ENCODE results near the gene SCO2. TPM values are rescaled to one million over a fixed set of nuclear protein-coding genes. Genes with fewer than 3 reads are reported as not detected.
A peak's percentile ranks its signal among the peaks of the same experiment; 100 is the strongest.

The SCO2 gene
- total and polyA plus RNA-seq, 10 of the 15 experiments (the other 5 are each of a cell fraction or from before 2014, with no cell fraction given), result 0.18 to 16.0 (median 2.4) TPM; not detected in 1

GRCh38 chr22:50531546-50531961 lies 6.2 kb upstream of the SCO2 start (continued):
- TF ChIP-seq NBN (IDR thresholded peaks at IDR 0.05) (no peak), CTCF (IDR thresholded peaks at IDR 0.05 in 2 of 3, conservative IDR thresholded peaks at IDR 0.05 in 1 of 3; ENCODE audit: control insufficient read depth in 2 of 3, extremely low read depth in 1 of 3, insufficient read depth in 1 of 3, low read depth in 3 of 3, low read length in 3 of 3) (no peak), NFXL1 (IDR thresholded peaks at IDR 0.05; ENCODE audit: borderline replicate concordance) (no peak), ZBTB33 (IDR thresholded peaks at IDR 0.05) (no peak), YBX1 (IDR thresholded peaks at IDR 0.05) (no peak), ZNF274 (IDR thresholded peaks at IDR 0.05; ENCODE audit: insufficient read depth, insufficient read length) (no peak), TBL1XR1 (IDR thresholded peaks at IDR 0.05; ENCODE audit: low read depth, low read length) (no peak), BMI1 (IDR thresholded peaks at IDR 0.05; ENCODE audit: borderline replicate concordance) (no peak), YY1 (IDR thresholded peaks at IDR 0.05; ENCODE audit: low read depth, low read length) (0 out of 2 replicates have a peak, but pooled peaks have one; percentile 12), CHD2 (IDR thresholded peaks at IDR 0.05; ENCODE audit: borderline replicate concordance, low read depth, low read length) (0 out of 2 replicates have a peak, but pooled peaks have one; percentile 17), BRCA1 (IDR thresholded peaks at IDR 0.05; ENCODE audit: low read depth, low read length) (no peak), EGR1 (IDR thresholded peaks at IDR 0.05; ENCODE audit: borderline replicate concordance in 1 of 2, low read depth in 2 of 2, low read length in 2 of 2) (peak in 1 of 2 experiments; percentile 91; a peak in 2 of 3 replicates), ZBTB11 (CRISPR knock-in tag; IDR thresholded peaks at IDR 0.05) (no peak), STAT3 (IDR thresholded peaks at IDR 0.05; ENCODE audit: low read depth, low read length) (no peak), SMC3 (IDR thresholded peaks at IDR 0.05; ENCODE audit: borderline replicate concordance, low read length) (no peak)
- TF ChIP-seq, protein P1, sequence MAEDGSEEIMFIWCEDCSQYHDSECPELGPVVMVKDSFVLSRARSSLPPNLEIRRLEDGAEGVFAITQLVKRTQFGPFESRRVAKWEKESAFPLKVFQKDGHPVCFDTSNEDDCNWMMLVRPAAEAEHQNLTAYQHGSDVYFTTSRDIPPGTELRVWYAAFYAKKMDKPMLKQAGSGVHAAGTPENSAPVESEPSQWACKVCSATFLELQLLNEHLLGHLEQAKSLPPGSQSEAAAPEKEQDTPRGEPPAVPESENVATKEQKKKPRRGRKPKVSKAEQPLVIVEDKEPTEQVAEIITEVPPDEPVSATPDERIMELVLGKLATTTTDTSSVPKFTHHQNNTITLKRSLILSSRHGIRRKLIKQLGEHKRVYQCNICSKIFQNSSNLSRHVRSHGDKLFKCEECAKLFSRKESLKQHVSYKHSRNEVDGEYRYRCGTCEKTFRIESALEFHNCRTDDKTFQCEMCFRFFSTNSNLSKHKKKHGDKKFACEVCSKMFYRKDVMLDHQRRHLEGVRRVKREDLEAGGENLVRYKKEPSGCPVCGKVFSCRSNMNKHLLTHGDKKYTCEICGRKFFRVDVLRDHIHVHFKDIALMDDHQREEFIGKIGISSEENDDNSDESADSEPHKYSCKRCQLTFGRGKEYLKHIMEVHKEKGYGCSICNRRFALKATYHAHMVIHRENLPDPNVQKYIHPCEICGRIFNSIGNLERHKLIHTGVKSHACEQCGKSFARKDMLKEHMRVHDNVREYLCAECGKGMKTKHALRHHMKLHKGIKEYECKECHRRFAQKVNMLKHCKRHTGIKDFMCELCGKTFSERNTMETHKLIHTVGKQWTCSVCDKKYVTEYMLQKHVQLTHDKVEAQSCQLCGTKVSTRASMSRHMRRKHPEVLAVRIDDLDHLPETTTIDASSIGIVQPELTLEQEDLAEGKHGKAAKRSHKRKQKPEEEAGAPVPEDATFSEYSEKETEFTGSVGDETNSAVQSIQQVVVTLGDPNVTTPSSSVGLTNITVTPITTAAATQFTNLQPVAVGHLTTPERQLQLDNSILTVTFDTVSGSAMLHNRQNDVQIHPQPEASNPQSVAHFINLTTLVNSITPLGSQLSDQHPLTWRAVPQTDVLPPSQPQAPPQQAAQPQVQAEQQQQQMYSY (CRISPR knock-in tag; IDR thresholded peaks at IDR 0.05), result no peak
- TF ChIP-seq, protein P2, sequence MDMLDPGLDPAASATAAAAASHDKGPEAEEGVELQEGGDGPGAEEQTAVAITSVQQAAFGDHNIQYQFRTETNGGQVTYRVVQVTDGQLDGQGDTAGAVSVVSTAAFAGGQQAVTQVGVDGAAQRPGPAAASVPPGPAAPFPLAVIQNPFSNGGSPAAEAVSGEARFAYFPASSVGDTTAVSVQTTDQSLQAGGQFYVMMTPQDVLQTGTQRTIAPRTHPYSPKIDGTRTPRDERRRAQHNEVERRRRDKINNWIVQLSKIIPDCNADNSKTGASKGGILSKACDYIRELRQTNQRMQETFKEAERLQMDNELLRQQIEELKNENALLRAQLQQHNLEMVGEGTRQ (IDR thresholded peaks at IDR 0.05; ENCODE audit: borderline replicate concordance, low read depth, low read length), result no peak

Measured in GM12878 (cell line).